ENCODE data around the gene CFAP99.

The CFAP99 gene

GRCh38 chr4:2436761-2437474 is 18.2 kb downstream of the CFAP99 start:
- no peak for TF ChIP-seq CTCF (IDR thresholded peaks at IDR 0.05)
- Histone ChIP-seq H3K27me3 (ENCODE audit: control insufficient read depth, insufficient read depth, low read length) (no peaks in the 10 kb centered on the region), H3K9me3 (ENCODE audit: control insufficient read depth, low read length) (no peaks in the 10 kb centered on the region), H3K79me2 (no peaks in the 10 kb centered on the region), H3K4me3 (ENCODE audit: low read depth, low read length) (no peak overlapping the region), H3K27ac (no peak overlapping the region), H3K9ac (no peak overlapping the region), H3K4me2 (ENCODE audit: low read length) (no peak overlapping the region), H2AFZ (no peak overlapping the region), H3K4me1 (no peaks in the 10 kb centered on the region), H3K36me3 (ENCODE audit: control insufficient read depth, insufficient read depth, low read length) (no peaks in the 10 kb centered on the region)

- Histone ChIP-seq H2AFZ (no peak overlapping the region), H3K27ac (no peak overlapping the region), H3K27me3 (ENCODE audit: control insufficient read depth, insufficient read depth, low read length) (no peaks in the 10 kb centered on the region), H3K9me3 (ENCODE audit: control insufficient read depth, low read length) (no peaks in the 10 kb centered on the region), H3K9ac (no peak overlapping the region), H3K4me3 (ENCODE audit: low read depth, low read length) (no peak overlapping the region), H3K36me3 (ENCODE audit: control insufficient read depth, insufficient read depth, low read length) (no peaks in the 10 kb centered on the region), H3K4me2 (ENCODE audit: low read length) (no peak overlapping the region), H3K79me2 (no peaks in the 10 kb centered on the region), H3K4me1 (no peaks in the 10 kb centered on the region)
- no peak for TF ChIP-seq CTCF (IDR thresholded peaks at IDR 0.05)
Measured at GRCh38 chr4:2437475-2438215, 18.9 kb downstream of the CFAP99 start.

GRCh38 chr4:2438822-2439718 is 20.3 kb downstream of the CFAP99 start:
- no peak overlapping the region for H3K27ac ChIP-seq
- H2AFZ ChIP-seq = no peak overlapping the region
- no peak overlapping the region for H3K9ac ChIP-seq
- H3K4me2 ChIP-seq (ENCODE audit: low read length) = no peak overlapping the region
- no peak overlapping the region for H3K4me3 ChIP-seq (ENCODE audit: low read depth, low read length)
- no peaks in the 10 kb centered on the region for H3K9me3 ChIP-seq (ENCODE audit: control insufficient read depth, low read length)
- no peaks in the 10 kb centered on the region for H3K79me2 ChIP-seq
- no peaks in the 10 kb centered on the region for H3K4me1 ChIP-seq
- no peaks in the 10 kb centered on the region for H3K27me3 ChIP-seq (ENCODE audit: control insufficient read depth, insufficient read depth, low read length)
- no peaks in the 10 kb centered on the region for H3K36me3 ChIP-seq (ENCODE audit: control insufficient read depth, insufficient read depth, low read length)
- TF ChIP-seq CTCF (IDR thresholded peaks at IDR 0.05) = no peak

GRCh38 chr4:2441393-2442174 is 22.8 kb downstream of the CFAP99 start:
- H3K9ac ChIP-seq = no peak overlapping the region
- no peak overlapping the region for H3K4me3 ChIP-seq (ENCODE audit: low read depth, low read length)
- no peak overlapping the region for H3K27ac ChIP-seq
- H3K4me1 ChIP-seq = no peaks in the 10 kb centered on the region
- H3K36me3 ChIP-seq (ENCODE audit: control insufficient read depth, insufficient read depth, low read length) = no peaks in the 10 kb centered on the region
- no peaks in the 10 kb centered on the region for H3K27me3 ChIP-seq (ENCODE audit: control insufficient read depth, insufficient read depth, low read length)
- H3K79me2 ChIP-seq = no peaks in the 10 kb centered on the region
- H3K9me3 ChIP-seq (ENCODE audit: control insufficient read depth, low read length) = no peaks in the 10 kb centered on the region
- H3K4me2 ChIP-seq (ENCODE audit: low read length) = no peak overlapping the region
- no peak overlapping the region for H2AFZ ChIP-seq
- peak; percentile 52 for TF ChIP-seq CTCF (IDR thresholded peaks at IDR 0.05)

Data from parathyroid adenoma (tissue), 2 donors.